Occipital lobe (tissue), 2 donors: ENCODE results near the gene RRP7A. TPM values are rescaled to one million over a fixed set of nuclear protein-coding genes. Genes with fewer than 3 reads are reported as not detected.
A peak's percentile ranks its signal among the peaks of the same experiment; 100 is the strongest.
"Not testable (repeated sequence)": the region's sequence is repeated elsewhere in the genome, so short reads cannot be mapped to it uniquely, and the experiment has no call there.

Source experiments
- DNase-seq: peaks from one replicate; lab custom pipeline; 2025; lab: John Stamatoyannopoulos, UW
- total RNA-seq: library from RNA; depleted of rRNA; stranded (reverse); fragments of >200 nt; gene quantifications from one replicate; pipeline ENCODE4 v1.2.3, GENCODE V29; 2014

Gene RRP7A, protein sequence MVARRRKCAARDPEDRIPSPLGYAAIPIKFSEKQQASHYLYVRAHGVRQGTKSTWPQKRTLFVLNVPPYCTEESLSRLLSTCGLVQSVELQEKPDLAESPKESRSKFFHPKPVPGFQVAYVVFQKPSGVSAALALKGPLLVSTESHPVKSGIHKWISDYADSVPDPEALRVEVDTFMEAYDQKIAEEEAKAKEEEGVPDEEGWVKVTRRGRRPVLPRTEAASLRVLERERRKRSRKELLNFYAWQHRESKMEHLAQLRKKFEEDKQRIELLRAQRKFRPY
- 21.5 TPM for total RNA-seq

DNA sequence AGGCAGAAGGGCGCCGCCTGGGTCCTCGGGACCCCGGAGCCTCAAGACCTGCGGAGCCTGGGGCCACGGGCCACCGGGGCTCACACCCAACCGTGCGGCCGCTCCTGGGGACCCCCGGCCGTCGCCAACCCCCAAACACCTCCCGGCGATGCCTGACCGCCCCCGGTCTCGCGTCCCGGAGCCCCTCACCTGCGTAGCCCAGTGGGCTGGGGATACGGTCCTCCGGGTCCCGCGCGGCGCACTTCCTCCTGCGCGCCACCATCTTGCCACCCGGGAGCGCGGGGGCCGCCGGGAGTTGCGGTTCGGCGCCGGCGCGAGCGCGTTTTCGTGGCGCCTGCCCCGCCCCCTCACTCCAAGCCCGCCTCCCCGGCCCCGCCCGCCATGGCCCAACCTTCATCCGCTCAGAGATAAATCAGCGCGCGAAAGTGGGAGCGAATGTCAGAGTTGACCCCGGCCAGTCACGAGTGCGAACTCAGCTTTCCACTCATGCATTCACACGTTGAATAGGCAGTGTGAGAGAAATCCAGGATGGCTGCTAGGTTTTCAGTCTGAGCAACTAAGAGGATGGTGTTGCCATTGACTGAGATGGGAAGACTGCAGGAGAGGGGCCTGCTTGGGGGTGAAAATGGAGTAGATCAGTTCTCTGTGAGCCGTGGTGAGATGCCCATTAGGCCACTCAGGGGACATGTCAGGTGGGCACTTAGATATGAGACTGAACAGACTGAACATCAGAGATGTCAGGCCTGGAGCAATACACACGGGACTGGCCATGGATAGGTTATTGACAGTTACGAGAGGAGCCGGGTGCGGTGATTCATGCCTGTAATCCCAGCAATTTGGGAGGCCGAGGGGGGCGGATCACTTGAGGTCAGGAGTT, at the start of gene RRP7A:
TSS of gene RRP7A (minus strand) at position 272 of the 877 bp plus-strand sequence. CDS start at position 262, 10 bp downstream.
- DNase-seq = peak; percentile 74

- DNase-seq = not testable (repeated sequence)
Measured at GRCh38 chr22:42567950-42568349, 48.4 kb upstream of the RRP7A start.

DNA sequence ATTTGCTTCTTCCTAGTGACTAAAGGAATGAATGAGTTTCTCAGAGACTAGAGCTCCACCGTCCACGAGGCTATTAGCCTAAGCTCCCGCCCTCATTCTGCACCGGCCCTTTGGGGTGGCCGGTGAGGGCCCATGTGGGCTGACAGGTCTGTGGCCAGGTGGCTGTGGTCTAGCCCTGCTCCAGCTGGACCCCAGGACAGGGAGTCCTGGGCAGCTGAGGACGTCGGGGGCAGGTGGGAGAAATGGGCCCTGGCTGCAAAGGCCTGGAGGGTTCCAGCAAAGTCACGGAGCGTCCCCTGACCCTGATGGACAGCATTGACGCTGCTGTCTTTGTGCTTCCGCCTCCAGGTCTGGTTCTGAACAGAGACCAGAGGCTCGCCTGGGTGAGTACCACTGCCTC, 46.4 kb upstream of the RRP7A start:
- DNase-seq = no peak

- DNase-seq = no peak
Measured at GRCh38 chr22:42564699-42565098, 45.1 kb upstream of the RRP7A start.

GRCh38 chr22:42563943-42564342, 44.3 kb upstream of the RRP7A start:
- not testable (repeated sequence) for DNase-seq

DNA sequence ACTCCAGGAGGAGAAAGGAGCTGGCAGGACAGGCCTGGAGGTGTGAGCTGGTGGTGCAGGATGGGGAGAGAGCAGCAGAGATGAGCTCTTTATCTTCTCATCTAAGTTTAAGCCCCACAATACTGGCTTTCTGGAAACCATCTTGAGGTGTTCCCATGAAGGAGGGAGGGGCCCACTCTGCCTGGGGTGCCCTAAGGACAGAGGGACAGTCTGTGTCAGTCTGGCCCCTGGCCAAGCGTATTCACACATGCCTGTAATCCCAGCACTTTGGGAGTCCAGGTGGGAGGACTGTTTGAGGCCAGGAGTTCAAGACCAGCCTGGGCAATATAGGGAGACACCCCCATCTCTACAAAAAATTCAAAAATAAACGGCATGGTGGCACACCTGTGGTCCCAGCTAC, 43.1 kb upstream of the RRP7A start:
- no peak for DNase-seq

GRCh38 chr22:42562279-42562678, 42.7 kb upstream of the RRP7A start:
- DNase-seq = no peak

GRCh38 chr22:42561856-42562255, 42.3 kb upstream of the RRP7A start:
- DNase-seq = no peak

- DNase-seq = no peak
Measured at GRCh38 chr22:42560781-42561180, 41.2 kb upstream of the RRP7A start.

GRCh38 chr22:42560381-42560780, 40.8 kb upstream of the RRP7A start:
- DNase-seq = no peak

DNA sequence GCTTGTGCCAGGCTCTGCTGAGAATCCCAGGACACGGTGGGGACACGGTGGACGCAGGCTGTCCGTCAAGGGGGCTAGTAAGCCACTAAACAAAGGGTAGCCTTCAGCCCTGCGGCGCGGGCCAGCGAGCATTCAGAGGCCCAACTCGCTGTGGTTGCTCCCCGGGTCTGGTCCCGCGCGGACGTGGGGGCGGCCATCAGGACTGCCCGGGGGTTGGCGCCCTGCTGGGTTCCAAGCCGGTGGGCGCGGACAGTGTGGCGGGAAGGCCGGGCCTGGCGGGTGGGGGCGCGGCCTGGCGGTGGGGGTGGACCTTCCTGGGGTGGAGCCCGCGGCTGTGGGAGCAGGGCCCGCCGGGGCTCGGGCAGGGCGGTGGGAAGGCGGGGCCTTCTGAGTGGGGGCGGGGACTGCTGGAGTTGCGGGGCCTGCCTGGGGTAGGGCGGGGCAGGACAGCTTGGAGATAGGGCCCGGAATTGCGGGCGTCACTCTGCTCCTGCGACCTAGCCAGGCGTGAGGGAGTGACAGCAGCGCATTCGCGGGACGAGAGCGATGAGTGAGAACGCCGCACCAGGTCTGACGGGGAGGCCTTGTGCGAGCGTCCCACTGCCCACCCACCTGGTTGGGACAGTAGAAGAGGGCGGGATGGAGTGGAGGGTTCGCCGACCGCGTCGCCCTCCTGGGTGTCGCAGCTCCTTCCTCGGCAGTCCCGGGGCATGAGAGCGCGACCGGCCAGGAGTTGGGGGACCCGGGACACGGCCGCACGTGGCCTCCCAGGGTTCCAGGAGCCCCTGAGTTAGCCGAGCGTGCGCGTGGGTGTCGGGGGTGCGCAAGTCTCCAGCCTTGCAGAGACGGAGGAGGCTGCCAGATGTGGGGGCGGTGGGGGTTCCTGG, 34.1 kb upstream of the RRP7A start, which contains the start of gene SERHL2:
TSS of gene SERHL2 (plus strand) at position 482 of the 887 bp plus-strand sequence. CDS start at position 547, 65 bp downstream.
- peak; percentile 67 for DNase-seq

DNA sequence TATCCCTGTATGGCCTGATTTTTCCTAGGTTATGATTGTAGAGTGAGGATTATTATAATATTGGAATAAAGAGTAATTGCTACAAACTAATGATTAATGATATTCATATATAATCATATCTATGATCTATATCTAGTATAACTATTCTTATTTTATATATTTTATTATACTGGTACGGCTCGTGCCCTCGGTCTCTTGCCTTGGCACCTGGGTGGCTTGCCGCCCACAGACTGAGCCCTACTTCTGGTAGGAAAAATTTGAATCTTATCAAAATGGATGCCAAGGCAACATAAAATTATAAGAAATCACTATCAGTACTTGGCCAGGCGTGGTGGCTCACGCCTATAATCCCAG, 32.7 kb upstream of the RRP7A start:
- not testable (repeated sequence) for DNase-seq

GRCh38 chr22:42549331-42550060, 29.9 kb upstream of the RRP7A start:
- no peak for DNase-seq

DNA sequence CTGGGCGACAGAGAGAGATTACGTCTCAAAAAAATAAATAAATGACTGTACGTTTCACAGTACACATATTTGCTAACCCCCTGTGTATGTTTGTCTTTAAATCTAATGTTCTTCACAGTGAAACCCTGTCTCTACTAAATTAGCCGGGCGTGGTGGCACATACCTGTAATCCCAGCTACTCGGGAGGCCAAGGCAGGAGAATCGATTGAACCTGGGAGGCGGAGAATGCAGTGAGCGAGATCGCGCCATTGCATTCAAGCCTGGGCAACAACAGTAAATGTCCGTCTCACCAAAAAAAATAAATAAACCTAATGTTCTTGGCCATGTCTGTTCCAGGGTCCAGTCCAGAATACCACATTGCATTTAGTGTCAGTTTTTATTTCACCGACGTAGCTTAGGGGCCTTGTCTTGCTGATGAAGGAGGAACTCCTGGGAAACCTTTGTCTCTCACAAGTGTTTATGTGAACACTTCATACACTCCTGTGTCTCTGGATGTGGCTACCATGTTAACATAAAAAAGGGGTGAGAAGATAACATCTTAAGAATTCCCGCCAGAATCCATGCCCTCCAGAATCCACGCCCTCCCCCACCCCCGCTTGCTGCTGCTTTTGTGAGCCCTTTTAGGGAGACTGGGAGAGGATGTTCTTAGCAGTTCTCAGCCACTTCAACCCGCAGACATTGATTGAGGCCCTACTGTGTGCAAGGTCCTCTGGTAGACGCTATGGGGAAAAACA, 29.2 kb upstream of the RRP7A start:
- no peak for DNase-seq

DNA sequence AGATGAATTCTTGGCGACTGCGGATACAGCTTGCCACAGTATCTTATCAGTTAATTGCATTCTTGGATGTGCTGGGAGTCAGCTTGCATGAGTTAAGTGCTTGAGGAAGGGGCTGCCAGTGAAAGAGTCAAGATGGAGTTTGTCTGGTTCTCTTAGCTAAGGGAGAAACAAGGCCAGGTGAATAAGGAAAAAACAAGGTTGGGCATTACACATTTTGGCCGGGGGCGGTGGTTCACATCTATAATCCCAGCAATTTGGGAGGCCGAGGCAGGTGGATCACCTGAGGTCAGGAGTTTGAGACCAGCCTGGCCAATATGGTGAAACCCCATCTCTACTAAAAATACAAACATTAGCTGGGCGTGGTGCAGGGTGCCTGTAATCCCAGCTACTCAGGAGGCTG, 28.5 kb upstream of the RRP7A start:
- DNase-seq = not testable (repeated sequence)

DNA sequence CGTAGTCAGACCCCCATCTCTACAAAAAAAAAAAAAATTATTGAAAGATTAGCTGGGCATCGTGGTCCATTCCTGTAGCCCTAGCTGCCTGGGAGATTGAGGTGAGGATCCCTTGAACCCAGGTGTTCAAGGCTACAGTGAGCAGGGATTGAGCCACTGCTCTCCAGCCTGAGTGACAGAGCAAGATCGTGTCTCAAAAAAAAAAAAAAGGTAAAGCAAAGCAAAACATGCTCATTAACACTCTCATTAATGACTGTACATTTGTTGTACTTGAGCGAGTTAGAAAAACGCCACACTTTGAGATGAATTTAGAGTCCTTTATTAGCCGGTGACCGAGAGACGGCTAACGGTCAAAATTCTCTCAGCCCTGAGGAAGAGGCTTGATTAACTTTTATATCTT, 28.0 kb upstream of the RRP7A start:
- DNase-seq = no peak

DNA sequence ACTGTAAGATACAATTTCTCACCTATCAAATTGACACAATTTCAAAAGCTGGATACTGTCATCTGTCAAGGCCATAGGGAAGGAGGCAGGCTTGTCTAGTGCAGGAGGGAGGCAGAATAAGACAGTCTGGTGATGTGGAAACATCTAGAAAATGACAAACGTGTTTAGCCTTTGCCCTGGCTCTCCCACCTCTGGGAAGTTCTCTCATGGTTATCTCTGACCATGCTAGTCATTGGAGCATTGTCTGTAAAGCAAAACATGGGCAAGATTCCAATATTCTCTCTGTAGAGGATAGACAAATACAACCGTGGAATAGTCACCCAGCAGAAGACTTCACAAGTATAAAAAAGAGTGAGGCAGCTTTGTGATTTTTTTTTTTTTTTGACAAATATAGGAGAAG, 25.1 kb upstream of the RRP7A start:
- DNase-seq = no peak

DNA sequence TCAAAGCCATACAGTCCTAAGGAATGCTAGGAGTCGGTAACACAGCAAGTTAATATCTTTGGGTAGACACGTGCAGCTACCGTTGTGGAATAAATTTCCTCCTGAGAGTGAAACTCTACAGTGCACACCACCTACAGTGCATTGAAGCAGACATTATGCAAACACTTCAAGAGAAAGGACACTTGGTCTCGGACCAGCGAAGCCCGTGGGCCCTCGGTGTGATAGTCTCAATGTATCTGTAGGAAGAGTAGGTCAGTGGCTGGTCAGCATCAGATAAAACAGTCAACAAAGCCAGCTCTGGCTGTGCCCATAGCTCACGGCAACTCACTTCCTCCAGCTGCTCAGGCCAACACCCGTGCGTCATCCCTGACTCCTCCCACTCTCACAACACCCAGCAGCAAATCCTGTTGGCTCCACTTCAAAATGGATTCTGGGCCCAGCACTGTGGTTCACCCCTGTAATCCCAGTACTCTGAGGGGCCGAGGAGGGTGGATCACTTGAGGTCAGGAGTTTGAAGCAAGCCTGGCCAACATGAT, 19.7 kb upstream of the RRP7A start:
- not testable (repeated sequence) for DNase-seq

GRCh38 chr22:42537199-42537831, 17.7 kb upstream of the RRP7A start:
- DNase-seq = not testable (repeated sequence)
